GM18870 (cell line): Measurements from ENCODE around the gene ANKRD26.

Source experiments
- ATAC-seq: cut with Tn5 transposase; IDR thresholded peaks from one replicate; pipeline ENCODE4 v1.9.1; 2021; ENCODE audit warnings: moderate library complexity; ENCODE audit not compliant: unreplicated experiment

ANKRD26 gene

GRCh38 chr10:27022048-27022447 is 78.2 kb downstream of the ANKRD26 start:
- no peak for ATAC-seq

- ATAC-seq = no peak
These were observed 80.1 kb downstream of the ANKRD26 start for GRCh38 chr10:27020243-27020642.

- no peak for ATAC-seq
These were observed 80.5 kb downstream of the ANKRD26 start for GRCh38 chr10:27019827-27020226.

GRCh38 chr10:26997610-26998009 is 102.7 kb downstream of the ANKRD26 start:
- no peak for ATAC-seq

- ATAC-seq = no peak
These were observed 105.6 kb downstream of the ANKRD26 start for GRCh38 chr10:26994743-26995142.

GRCh38 chr10:26987851-26988250 is 112.4 kb downstream of the ANKRD26 start:
- no peak for ATAC-seq

GRCh38 chr10:26983156-26983555 is 117.1 kb downstream of the ANKRD26 start:
- no peak for ATAC-seq

- no peak for ATAC-seq
These were observed 118.2 kb downstream of the ANKRD26 start for GRCh38 chr10:26982058-26982457.

- ATAC-seq = no peak
These were observed 119.0 kb downstream of the ANKRD26 start for GRCh38 chr10:26981232-26981824.

GRCh38 chr10:26978519-26978918 is 121.8 kb downstream of the ANKRD26 start:
- no peak for ATAC-seq

GRCh38 chr10:26977635-26978034 is 122.7 kb downstream of the ANKRD26 start:
- ATAC-seq = no peak

- ATAC-seq = no peak
These were observed 129.6 kb downstream of the ANKRD26 start for GRCh38 chr10:26970667-26971066.

GRCh38 chr10:26969145-26969926 is 131.0 kb downstream of the ANKRD26 start:
- ATAC-seq = peak; percentile 93

- ATAC-seq = no peak
These were observed 137.5 kb downstream of the ANKRD26 start for GRCh38 chr10:26962835-26963234.

GRCh38 chr10:26960308-26960707 is 140.0 kb downstream of the ANKRD26 start:
- no peak for ATAC-seq

GRCh38 chr10:26959841-26960240 is 140.5 kb downstream of the ANKRD26 start:
- no peak for ATAC-seq
